GM04504 (cell line): ENCODE results near the gene NLK.
"Not testable (repeated sequence)": the region's sequence is repeated elsewhere in the genome, so short reads cannot be mapped to it uniquely, and the experiment has no call there.

Experiments
- DNase-seq: peaks from one replicate; pipeline ENCODE4 v3.0.0-alpha.2; 2012; ENCODE audit warnings: low read depth

NLK gene

DNA sequence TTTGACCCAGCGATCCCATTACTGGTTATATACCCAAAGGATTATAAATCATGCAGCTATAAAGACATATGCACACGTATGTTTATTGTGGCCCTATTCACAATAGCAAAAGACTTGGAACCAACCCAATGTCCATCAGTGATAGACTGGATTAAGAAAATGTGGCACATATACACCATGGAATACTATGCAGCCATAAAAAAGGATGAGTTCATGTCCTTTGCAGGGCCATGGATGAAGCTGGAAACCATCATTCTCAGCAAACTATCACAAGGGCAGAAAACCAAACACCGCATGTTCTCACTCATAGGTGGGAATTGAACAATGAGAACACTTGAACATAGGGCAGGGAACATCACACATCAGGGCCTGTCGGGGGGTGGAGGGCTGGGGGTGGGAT lies 112.9 kb downstream of the NLK start:
- DNase-seq, result not testable (repeated sequence)

DNA sequence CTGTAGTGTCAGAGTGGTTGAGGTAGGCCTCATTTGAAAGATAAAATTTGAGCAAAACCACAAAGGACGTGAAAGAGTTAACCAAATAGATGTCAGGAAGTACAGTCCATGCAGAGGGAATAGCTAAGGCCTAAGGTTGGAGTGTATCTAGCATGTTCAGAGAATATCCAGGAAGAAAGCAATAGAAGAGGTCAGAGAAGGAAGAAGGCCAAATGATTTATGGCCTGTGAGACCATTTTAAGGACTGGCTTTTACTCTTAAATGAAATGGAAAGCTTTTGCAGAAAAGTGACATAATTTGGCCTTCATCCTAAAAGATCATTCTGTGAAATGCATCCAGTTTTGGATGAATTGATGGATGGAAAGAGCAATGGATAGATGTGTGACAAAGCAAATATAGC lies 116.5 kb downstream of the NLK start:
- no peak for DNase-seq

DNA sequence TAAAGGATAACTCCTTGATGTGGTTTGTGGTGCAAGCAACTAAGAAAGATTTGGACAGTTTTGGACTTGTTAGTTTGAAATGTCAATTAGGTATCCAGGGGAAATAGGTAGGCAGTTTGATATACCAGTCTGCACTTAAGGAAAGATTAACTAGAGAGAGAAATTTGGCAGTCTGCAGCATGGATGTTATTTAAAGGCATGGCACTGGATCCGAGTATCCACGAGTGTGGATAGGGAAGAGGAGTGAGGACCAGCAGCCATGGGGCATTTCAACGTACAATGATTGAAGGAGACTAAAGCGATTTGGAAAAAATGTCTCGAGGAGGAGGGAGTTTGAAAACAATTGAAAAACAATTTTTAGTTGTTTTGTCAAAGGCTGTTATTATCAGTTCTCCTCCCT lies 117.4 kb downstream of the NLK start:
- no peak for DNase-seq

- DNase-seq, result no peak
These were observed 118.1 kb downstream of the NLK start for GRCh38 chr17:28160610-28161009.

DNA sequence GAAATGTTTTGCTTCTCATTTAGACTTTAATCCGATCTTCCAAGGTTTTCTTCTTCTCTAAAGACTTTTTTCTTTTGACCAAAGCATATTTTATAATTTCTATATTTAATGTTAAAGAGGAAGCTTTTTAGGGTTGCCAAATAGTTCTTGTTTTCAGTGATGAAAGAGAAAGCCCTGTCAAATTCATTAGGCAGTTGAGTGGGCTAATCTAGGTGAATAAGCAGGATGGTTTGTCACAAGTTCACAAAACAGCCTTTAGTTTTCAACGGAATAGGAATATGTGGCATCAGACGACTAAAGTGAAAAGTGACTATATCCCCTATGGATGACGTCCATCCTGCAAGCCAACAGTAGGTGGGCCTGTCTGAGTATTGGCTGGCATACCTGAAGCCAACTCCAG lies 118.8 kb downstream of the NLK start:
- DNase-seq, result no peak

DNA sequence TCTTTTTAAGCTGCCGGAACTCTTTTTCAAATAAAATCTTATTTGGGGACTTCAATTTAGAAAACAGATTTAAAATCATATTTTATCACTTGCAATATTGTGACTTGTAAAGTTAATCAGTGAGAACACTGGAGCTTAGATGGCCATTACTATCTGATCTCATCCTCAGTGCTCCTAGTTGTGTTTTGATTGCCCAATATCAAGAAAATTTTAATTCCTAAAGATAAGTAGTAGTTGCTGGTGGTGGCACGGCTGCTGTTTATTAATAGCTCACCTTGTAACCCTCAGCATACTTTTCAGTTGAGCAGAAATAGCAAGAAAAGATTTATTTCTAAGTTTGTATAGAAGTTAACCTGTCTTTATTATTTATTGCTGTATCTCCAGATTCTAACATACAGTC lies 124.0 kb downstream of the NLK start:
- no peak for DNase-seq

GRCh38 chr17:28169621-28170349 lies 127.3 kb downstream of the NLK start:
- no peak for DNase-seq

DNA sequence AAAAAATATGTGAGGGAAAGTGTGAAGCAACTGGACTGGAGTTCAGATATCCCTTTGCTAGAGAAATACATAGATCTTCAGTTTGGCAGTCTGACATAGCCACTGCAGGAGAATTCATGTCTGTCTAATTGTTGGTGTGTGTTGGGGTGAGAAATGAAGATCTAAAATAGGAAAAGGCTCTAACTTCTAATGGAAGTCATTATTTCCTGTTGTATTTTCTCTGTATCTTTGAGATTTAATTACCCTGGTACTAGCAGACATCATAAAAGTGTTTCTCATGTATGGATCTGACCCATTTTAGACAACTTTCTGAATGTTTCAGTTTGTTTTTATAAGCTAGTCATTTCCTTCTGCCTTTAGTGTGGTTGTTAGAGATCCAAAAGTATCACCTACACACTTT lies 128.3 kb downstream of the NLK start:
- DNase-seq, result no peak

GRCh38 chr17:28173031-28173561 lies 130.6 kb downstream of the NLK start:
- no peak for DNase-seq

GRCh38 chr17:28173801-28174200 lies 131.3 kb downstream of the NLK start:
- DNase-seq, result no peak

DNA sequence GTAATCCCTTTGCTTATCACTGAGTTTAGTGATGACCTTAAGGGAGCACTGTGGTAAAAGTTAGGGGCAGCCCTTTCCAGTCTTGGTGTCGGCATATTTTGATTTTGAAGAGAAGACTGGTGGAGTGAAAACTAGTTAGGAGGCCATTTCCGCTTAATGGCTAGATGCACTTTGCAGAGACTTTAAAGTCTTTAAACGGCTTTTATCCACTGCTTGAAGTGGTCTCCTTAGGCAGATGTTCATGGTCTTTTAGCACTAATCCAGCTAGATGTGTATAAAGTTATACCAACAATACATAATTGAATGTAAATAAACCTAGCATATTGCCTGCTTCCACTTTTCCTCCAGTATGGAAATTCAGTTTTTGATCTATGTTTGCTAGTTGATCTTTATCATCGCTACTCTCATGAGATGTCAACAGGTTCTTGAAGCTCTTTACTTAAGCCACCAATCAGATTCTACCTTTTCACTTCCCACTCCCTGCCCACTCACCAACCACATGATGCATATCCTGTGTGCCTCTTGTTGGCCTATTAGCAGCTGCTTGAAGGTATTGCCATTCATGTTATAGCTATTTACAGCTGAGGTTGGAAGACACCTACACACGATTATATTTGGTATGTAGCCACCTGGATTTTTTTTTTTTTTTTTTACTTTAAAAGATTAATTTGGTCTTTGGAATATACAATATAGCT lies 132.0 kb downstream of the NLK start:
- DNase-seq, result no peak

GRCh38 chr17:28177351-28177750 lies 134.9 kb downstream of the NLK start:
- no peak for DNase-seq

- no peak for DNase-seq
These were observed 136.3 kb downstream of the NLK start for GRCh38 chr17:28178800-28179199.

GRCh38 chr17:28180449-28180848 lies 138.0 kb downstream of the NLK start:
- peak; percentile 17 for DNase-seq

- no peak for DNase-seq
These were observed 139.1 kb downstream of the NLK start for GRCh38 chr17:28181568-28181967.

GRCh38 chr17:28182559-28182958 lies 140.1 kb downstream of the NLK start:
- no peak for DNase-seq

DNA sequence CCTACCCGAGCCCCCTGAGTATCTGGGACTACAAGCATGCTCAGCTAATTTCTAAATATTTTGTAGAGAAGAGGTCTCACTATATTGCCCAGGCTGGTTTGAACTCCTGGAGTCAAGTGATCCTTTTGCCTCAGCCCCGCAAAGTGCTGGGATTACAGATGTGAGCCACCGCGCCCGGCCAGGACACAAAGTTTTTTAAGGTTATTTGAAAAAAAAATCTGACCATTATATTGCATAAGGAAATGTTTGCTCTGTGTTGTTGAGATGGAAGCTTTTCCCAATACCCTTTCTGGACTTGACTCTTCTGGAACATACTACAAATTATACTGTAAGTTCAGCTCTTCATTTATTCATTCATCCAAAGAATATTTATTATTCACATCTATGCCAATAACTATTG lies 143.2 kb downstream of the NLK start:
- DNase-seq, result no peak

DNA sequence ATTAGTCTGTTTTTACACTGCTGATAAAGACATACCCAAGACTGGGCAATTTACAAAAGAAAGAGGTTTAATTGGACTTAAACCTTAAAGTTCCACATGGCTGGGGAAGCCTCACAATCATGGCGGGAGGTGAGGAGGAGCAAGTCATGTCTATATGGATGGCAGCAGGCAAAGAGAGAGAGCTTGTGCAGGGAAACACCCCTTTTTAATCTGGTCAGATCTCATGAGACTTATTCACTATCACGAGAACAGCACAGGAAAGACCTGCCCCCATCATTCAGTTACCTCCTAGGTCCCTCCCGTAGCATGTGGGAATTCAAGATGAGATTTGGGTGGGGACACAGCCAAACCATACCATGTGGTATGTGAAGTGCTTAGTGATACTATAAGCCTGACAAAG lies 144.0 kb downstream of the NLK start:
- not testable (repeated sequence) for DNase-seq

DNA sequence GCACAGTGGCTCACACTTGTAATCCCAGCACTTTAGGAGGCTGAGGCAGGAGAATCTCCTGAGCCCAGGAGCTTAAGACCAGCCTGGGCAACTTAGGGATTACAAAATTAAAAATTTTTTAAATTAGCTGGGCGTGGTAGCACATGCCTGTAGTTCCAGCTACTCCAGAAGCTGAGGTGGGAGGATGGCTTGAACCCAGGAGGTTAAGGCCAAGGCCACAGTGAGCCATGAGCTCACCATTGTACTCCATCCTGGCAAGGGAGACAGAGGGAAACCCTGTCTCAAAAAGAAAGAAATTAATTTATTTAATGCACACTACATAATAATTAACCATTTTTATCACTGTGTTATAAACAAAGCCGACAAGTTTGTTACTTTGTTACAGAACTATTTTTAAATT lies 145.5 kb downstream of the NLK start:
- no peak for DNase-seq

DNA sequence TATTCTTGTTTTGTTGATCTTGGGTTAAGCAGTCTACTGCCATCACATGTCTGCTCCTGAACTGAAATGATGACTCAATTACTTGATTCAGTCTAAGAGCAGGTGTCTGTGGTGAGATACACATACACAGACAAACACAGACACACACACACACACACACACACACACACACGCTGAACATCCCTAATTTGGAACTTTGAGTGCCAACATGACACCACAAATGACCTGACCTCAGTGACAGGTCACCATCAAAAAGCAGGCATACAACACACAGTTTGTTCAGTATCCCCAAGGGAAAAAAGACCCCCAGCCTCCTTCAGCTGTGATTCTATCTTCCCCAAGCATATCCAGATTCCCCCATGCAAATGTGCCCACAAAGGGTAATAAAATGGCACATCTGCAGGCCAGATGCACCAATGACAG lies 146.4 kb downstream of the NLK start:
- no peak for DNase-seq

DNA sequence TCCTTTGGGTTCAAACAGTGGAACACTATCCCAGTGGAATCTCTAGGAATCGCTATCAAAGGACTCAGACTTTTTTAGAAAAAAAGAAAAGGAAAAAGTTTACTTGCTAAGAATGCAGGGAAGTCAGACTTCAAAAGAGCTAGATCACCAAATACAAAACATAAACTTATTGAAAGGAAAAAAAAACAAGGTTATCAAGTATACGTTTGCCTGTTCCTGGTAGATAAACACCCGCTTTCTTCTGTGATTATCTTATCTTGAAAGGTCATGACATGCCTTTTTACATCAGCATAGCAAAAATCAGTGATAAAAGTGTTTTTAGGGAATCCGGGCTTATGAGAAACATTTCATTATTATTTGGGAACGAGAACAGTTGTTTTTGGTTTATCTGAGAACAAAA lies 147.2 kb downstream of the NLK start:
- DNase-seq, result no peak

- DNase-seq, result no peak
These were observed 148.5 kb downstream of the NLK start for GRCh38 chr17:28191018-28191417.

GRCh38 chr17:28193241-28193640 lies 150.8 kb downstream of the NLK start:
- no peak for DNase-seq

DNA sequence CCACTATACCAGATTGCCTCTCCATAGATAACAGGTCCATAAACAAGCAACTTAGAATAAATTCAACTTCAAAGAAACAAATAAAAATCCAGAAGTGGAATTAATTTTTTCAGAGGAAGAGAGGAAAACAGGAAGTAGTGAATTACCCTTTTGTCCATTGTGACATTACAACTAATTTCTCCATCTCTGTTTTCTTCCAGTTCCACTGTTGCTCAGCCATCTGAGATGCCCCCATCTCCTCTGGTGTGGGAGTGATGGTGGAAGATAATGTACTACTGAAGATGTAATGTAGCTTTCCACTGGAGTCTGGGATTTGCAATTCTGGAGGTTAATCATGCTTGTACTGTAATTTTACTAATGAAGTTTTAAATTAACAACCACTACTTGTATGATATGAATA lies 151.9 kb downstream of the NLK start:
- DNase-seq, result no peak
